ENCODE results near the gene MRPL33. TPM values are rescaled to one million over a fixed set of nuclear protein-coding genes. Genes with fewer than 3 reads are reported as not detected.

Gene MRPL33
- total RNA-seq (100 to 1,000 TPM in 1 of 2 donors, 10 to 100 TPM in 1; 85.0 to 116 TPM), polyA plus RNA-seq (100 to 1,000 TPM; 253 to 347 TPM)
- long read RNA-seq, donor 1, transcript MRPL33-201 (4 exons, 518 nt): major isoform, 14 of 35 reads
- long read RNA-seq, donor 1, transcript MRPL33-202 (3 exons, 404 nt): minor isoform, 6 of 35 reads
- long read RNA-seq, donor 1, partial matches to known transcripts: 7 of 35 reads
- long read RNA-seq, donor 1, other reads (novel, unspliced or antisense): 8 of 35 reads
- long read RNA-seq, donor 2, transcript MRPL33-202 (3 exons, 404 nt): major isoform, 21 of 41 reads
- long read RNA-seq, donor 2, transcript MRPL33-201 (4 exons, 518 nt): minor isoform, 6 of 41 reads
- long read RNA-seq, donor 2, partial matches to known transcripts: 0 of 41 reads
- long read RNA-seq, donor 2, other reads (novel, unspliced or antisense): 13 of 41 reads

DNA sequence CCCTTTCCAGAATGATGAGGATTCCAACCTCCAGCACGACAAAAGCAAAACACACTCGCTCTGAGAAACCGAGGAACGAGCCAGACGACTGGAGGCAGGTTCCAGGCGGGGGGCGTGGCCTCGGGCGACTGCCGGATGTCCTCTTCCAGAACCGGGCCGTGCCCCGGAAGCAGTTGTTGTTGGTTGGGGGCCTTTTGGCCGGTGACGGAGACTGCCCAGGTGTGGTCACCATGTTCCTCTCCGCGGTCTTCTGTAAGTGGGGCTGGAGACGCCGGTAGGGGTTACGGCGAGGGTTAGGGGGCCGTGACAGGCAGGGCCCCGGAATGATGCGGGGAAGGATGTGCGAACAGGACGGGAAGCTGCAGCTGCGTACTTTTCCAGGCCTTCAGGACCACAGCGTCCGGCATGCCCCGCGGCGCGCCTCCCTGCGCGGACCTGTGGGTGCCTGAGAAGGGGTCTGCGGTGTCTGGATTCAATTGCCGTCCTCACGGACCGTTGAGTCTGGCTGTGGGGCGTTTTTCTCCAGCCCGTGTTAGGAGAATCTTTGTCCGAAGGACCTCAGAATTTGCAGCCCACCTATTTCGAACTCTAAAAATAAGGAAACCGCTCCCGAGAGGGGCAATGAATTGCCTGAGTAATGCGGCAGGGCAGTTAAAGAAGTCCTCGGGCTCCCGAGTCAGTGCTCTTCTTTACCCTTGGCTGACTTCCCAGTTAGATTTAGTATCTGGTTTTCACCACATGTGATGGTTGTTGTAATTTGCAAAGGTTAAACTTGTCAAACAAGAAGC lies at the start of gene MRPL33:
Gene MRPL33 (plus strand): TSS at position 172 of the 788 bp plus-strand sequence. CDS start 59 bp downstream, at position 231.
- peaks cover 0 to 2% of the 10 kb centered on the region in 2 donors for H3K36me3 ChIP-seq (ENCODE audit: control insufficient read depth in 1 of 2, insufficient read depth in 2 of 2, low read length in 1 of 2)
- no peaks in the 10 kb centered on the region for H3K9me3 ChIP-seq (ENCODE audit: control insufficient read depth, low read length)
- 0% methylated on average over 47 to 48 of the region's 48 CpGs for WGBS, 2 donors
- intact Hi-C loops (cut with DNase I): loop anchor here in 1 of 2 donors (5.0 kb wide), 1 partner anchor 34 kb away; no protein-coding TSS in a partner anchor
- H3K27me3 ChIP-seq (ENCODE audit: control insufficient read depth in 1 of 2, insufficient read depth in 2 of 2, low read length in 1 of 2): no peaks in the 10 kb centered on the region
- H3K27ac ChIP-seq (ENCODE audit: low read depth in 1 of 2, low read length in 2 of 2): peak within 1 kb of the TSS; percentile 73 to 86
- peak; percentile 97 to 99 for DNase-seq
- peak; percentile 97 for ATAC-seq (ENCODE audit: low FRiP score)
- H3K4me1 ChIP-seq (ENCODE audit: control insufficient read depth in 1 of 2, insufficient read depth in 2 of 2, low read length in 2 of 2): peaks cover 6 to 10% of the 10 kb centered on the region in 2 donors
- H3K4me3 ChIP-seq (ENCODE audit: low read length in 2 of 2): peak within 1 kb of the TSS; percentile 51

DNA sequence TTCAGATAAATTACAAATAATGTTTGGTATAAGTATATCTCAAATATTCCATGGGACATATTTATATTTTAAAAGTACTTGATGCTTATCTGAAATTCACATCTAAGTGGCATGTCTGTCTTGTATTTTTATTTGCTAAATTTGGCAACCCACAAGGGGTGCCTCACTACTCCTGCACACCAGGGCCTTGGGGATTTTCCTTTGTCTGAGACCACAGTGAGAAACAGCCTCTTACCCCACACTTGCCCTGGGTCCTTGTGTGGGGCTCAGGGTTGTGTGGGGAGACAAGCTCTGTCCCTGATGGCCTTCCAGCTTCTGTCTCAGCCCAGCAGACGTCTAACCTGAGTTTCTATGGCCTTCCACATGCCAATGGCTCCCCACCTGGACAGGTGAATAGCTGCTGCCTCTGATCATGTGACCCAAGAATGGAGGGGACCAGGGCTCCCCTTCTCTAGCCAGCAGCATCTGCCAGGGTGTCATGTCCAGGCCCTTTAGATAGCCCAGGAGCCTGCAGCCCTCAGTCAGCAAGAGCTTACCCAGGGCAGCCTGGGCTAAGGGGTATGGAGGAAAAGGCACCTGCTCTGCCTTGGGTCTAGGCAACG lies 49.5 kb upstream of the MRPL33 start:
- H3K4me3 ChIP-seq (ENCODE audit: low read length in 2 of 2): no peak overlapping the region
- H3K9me3 ChIP-seq (ENCODE audit: control insufficient read depth, low read length): no peaks in the 10 kb centered on the region
- intact Hi-C loops (cut with DNase I): loop anchor here in 1 of 2 donors (5.0 kb wide), 2 partner anchors 75 to 165 kb away; no protein-coding TSS in a partner anchor
- WGBS, 2 donors: 52 to 55% methylated on average over 2 of the region's 2 CpGs
- DNase-seq (no peak), ATAC-seq (ENCODE audit: low FRiP score) (no peak)
- H3K36me3 ChIP-seq (ENCODE audit: control insufficient read depth in 1 of 2, insufficient read depth in 2 of 2, low read length in 1 of 2): no peaks in the 10 kb centered on the region
- no peaks in the 10 kb centered on the region for H3K27me3 ChIP-seq (ENCODE audit: control insufficient read depth in 1 of 2, insufficient read depth in 2 of 2, low read length in 1 of 2)
- H3K27ac ChIP-seq (ENCODE audit: low read depth in 1 of 2, low read length in 2 of 2): peak overlapping the region; percentile 10 to 39
- H3K4me1 ChIP-seq (ENCODE audit: control insufficient read depth in 1 of 2, insufficient read depth in 2 of 2, low read length in 2 of 2): peaks cover 2 to 6% of the 10 kb centered on the region in 2 donors

DNA sequence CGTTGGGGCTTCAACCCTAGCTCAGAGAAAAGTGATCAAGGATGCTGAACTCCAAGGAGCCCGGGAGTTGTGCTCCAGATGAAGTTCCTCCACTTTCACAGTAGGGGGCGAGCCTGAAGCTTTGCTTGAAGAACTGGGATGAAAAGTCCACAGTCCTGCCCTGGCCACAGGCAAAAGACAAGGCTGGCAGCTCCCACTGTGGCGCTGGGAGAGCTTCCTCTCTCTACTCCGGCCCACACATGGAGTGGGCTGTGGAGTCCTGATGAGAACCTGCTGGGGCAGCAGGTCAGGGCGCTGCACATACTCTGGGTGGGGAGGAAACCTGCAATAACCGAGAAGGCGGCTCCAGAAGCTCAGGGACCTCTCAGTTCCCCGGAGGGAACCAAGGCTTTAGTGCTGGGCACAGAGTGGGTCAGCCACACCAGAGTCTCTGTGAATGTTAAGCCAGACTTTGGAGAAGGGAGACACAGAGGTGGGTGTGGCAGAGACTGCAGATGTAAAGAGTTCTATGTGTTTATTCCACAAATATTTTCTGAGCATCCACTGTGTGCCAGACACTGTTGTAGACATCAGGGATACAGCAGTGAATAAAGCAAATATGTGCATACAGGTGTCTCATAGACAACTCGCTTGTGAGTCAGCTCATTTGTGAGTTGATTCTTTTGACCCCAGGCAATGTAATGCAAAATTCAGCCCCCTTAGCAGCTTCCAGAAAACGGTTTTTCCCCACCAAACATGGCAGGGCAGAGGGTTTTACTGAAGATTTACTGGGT lies 48.0 kb upstream of the MRPL33 start:
- intact Hi-C loops (cut with DNase I): loop anchor here in 1 of 2 donors (5.0 kb wide), 2 partner anchors 74 to 164 kb away; no protein-coding TSS in a partner anchor
- 16 to 20% methylated on average over 11 of the region's 11 CpGs for WGBS, 2 donors
- Histone ChIP-seq H3K27me3 (ENCODE audit: control insufficient read depth in 1 of 2, insufficient read depth in 2 of 2, low read length in 1 of 2) (no peaks in the 10 kb centered on the region), H3K36me3 (ENCODE audit: control insufficient read depth in 1 of 2, insufficient read depth in 2 of 2, low read length in 1 of 2) (no peaks in the 10 kb centered on the region), H3K4me1 (ENCODE audit: control insufficient read depth in 1 of 2, insufficient read depth in 2 of 2, low read length in 2 of 2) (peaks cover 2 to 6% of the 10 kb centered on the region in 2 donors), H3K9me3 (ENCODE audit: control insufficient read depth, low read length) (no peaks in the 10 kb centered on the region), H3K4me3 (ENCODE audit: low read length in 2 of 2) (no peak overlapping the region), H3K27ac (ENCODE audit: low read depth in 1 of 2, low read length in 2 of 2) (peak overlapping the region; percentile 95 to 97)
- DNase-seq (peak; percentile 79 to 83), ATAC-seq (ENCODE audit: low FRiP score) (peak; percentile 78)

DNA sequence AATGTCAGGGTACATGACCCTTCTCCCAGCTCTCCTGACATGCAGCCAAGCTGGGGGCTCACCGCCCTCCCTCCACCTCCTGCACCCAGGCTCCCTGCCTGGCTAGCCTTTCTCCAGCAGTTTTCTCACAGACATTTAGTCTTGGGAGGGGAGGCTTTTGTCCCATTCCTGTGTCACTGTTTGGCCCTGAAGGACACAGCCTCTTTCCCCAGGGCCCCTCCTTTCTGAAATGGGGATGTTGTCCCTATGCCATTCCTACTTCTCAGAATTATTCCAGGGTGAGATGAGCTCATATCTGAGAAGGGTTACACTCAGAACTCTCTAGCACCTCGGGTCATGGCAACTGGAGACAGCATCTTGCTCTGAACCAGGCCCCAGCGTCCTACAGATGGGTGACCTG lies 47.3 kb upstream of the MRPL33 start:
- intact Hi-C loops (cut with DNase I): loop anchor here in 1 of 2 donors (5.0 kb wide), 2 partner anchors 73 to 163 kb away; no protein-coding TSS in a partner anchor
- no peaks in the 10 kb centered on the region for H3K36me3 ChIP-seq (ENCODE audit: control insufficient read depth in 1 of 2, insufficient read depth in 2 of 2, low read length in 1 of 2)
- no peaks in the 10 kb centered on the region for H3K9me3 ChIP-seq (ENCODE audit: control insufficient read depth, low read length)
- no peak for ATAC-seq (ENCODE audit: low FRiP score)
- H3K27me3 ChIP-seq (ENCODE audit: control insufficient read depth in 1 of 2, insufficient read depth in 2 of 2, low read length in 1 of 2): no peaks in the 10 kb centered on the region
- peaks cover 2 to 6% of the 10 kb centered on the region in 2 donors for H3K4me1 ChIP-seq (ENCODE audit: control insufficient read depth in 1 of 2, insufficient read depth in 2 of 2, low read length in 2 of 2)
- DNase-seq: no peak
- H3K27ac ChIP-seq (ENCODE audit: low read depth in 1 of 2, low read length in 2 of 2): peak overlapping the region; percentile 95 to 97
- 27% methylated on average over 3 of the region's 3 CpGs for WGBS, 2 donors
- H3K4me3 ChIP-seq (ENCODE audit: low read length in 2 of 2): no peak overlapping the region

DNA sequence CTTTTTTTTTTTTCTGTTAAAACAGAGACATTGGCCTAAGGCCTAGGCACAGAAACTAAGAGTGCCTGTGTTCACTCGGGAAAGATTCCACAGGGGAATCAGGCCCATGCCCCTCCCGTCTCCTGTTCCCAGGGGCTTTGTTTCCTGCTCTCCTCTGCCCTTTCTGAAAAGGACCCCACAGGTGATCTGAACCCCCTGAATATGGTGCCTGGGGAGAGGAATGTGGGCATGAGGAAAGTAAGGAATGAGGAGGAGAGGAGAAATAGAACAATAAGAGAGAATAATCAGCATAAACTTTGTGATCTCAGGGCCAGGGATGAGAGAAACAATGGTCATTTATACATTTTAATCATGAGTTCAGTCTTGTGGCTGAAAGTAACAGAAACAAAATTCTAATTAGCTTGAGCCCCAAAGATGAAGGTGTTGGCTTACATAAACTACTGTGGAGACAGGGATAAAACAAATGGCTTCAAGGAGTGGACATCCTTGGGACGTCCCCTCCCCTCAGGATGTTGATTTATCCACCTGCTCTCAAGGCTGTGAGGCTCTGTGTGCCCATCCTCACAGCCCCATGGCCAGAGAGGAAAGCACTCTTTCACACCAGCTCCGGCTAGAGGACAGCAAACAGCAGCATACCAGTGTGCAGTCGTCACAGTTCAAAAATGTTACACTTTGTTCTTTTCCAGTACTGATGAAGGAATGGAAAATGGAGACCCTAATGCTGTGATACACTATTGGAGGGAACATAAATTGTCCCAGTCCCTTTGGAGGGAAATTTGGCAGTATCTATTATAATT lies 46.4 kb upstream of the MRPL33 start:
- Histone ChIP-seq H3K4me3 (ENCODE audit: low read length in 2 of 2) (no peak overlapping the region), H3K27me3 (ENCODE audit: control insufficient read depth in 1 of 2, insufficient read depth in 2 of 2, low read length in 1 of 2) (no peaks in the 10 kb centered on the region), H3K36me3 (ENCODE audit: control insufficient read depth in 1 of 2, insufficient read depth in 2 of 2, low read length in 1 of 2) (no peaks in the 10 kb centered on the region), H3K9me3 (ENCODE audit: control insufficient read depth, low read length) (no peaks in the 10 kb centered on the region), H3K4me1 (ENCODE audit: control insufficient read depth in 1 of 2, insufficient read depth in 2 of 2, low read length in 2 of 2) (no peaks in the 10 kb centered on the region), H3K27ac (ENCODE audit: low read depth in 1 of 2, low read length in 2 of 2) (peak overlapping the region; percentile 97 to 99)
- ATAC-seq (ENCODE audit: low FRiP score) (peak; percentile 80), DNase-seq (no peak)
- 2 to 7% methylated on average over 5 of the region's 5 CpGs for WGBS, 2 donors
- intact Hi-C loops (cut with DNase I): loop anchor here in 1 of 2 donors (5.0 kb wide), 2 partner anchors 72 to 162 kb away; no protein-coding TSS in a partner anchor

DNA sequence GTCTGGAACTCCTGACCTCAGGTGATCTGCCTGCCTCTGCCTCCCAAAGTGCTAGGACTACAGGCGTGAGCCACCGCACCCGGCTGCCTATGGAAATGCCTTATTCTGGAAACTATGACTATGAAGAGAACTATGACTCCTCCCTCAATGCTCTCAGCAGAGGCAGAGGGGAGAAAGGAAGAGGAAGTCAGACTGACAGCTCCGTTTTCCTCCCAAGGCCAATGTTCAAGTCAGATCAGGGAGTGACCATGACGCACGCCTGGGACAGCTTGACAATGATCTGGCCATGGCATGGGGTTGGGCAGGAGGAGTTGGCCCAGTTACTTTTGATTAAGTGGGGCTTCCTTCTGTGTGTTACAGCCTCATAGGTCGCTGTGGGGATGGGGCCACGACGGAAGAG lies 44.3 kb upstream of the MRPL33 start:
- intact Hi-C loops (cut with DNase I): no loop called here
- H3K36me3 ChIP-seq (ENCODE audit: control insufficient read depth in 1 of 2, insufficient read depth in 2 of 2, low read length in 1 of 2): no peaks in the 10 kb centered on the region
- no peak overlapping the region for H3K4me3 ChIP-seq (ENCODE audit: low read length in 2 of 2)
- no peak for DNase-seq
- no peaks in the 10 kb centered on the region for H3K9me3 ChIP-seq (ENCODE audit: control insufficient read depth, low read length)
- H3K4me1 ChIP-seq (ENCODE audit: control insufficient read depth in 1 of 2, insufficient read depth in 2 of 2, low read length in 2 of 2): no peaks in the 10 kb centered on the region
- no peak for ATAC-seq (ENCODE audit: low FRiP score)
- WGBS, 2 donors: 93 to 96% methylated on average over 9 of the region's 9 CpGs
- H3K27me3 ChIP-seq (ENCODE audit: control insufficient read depth in 1 of 2, insufficient read depth in 2 of 2, low read length in 1 of 2): no peaks in the 10 kb centered on the region
- H3K27ac ChIP-seq (ENCODE audit: low read depth in 1 of 2, low read length in 2 of 2): no peak overlapping the region

DNA sequence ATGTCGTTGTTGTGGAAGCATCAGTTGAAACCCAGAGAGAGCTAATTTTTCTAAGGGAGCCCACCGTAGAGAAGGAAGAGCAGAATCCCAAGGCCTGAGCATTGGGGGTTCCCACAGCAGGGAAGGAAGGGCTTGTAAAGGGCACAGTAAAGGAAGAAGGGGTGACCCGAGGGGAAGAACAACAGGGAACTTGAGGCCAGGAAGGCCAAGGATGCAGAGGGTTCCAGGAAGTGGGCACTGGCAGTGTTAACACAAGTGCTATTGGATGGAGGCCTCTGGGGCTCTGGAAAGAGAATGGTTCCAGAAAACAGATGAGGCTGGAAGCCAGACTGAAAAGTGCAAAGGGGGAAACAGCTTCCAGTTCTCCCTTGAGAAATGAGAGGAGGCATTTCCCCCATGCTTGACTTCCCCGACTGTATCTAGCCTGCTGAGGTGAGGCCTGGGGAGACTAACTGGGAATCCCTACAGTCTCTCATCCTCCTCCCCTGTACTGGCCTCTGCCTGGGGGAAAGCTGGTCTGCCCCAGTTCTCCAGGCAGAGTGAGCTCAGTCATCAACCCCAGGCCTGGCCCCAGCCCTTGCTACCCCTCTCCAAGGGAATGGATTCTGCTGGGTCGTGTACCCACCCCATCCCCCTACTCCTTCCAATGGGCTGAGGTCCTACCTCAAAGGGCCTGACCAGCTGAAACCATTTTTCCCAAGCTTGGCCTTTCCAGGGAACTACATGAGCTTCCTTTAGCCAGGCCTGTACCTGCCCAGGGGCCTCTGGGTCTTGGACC lies 43.2 kb upstream of the MRPL33 start:
- 72 to 73% methylated on average over 5 of the region's 5 CpGs for WGBS, 2 donors
- DNase-seq (no peak), ATAC-seq (ENCODE audit: low FRiP score) (no peak)
- H3K36me3 ChIP-seq (ENCODE audit: control insufficient read depth in 1 of 2, insufficient read depth in 2 of 2, low read length in 1 of 2): no peaks in the 10 kb centered on the region
- H3K4me1 ChIP-seq (ENCODE audit: control insufficient read depth in 1 of 2, insufficient read depth in 2 of 2, low read length in 2 of 2): no peaks in the 10 kb centered on the region
- H3K4me3 ChIP-seq (ENCODE audit: low read length in 2 of 2): no peak overlapping the region
- no peaks in the 10 kb centered on the region for H3K27me3 ChIP-seq (ENCODE audit: control insufficient read depth in 1 of 2, insufficient read depth in 2 of 2, low read length in 1 of 2)
- H3K9me3 ChIP-seq (ENCODE audit: control insufficient read depth, low read length): no peaks in the 10 kb centered on the region
- H3K27ac ChIP-seq (ENCODE audit: low read depth in 1 of 2, low read length in 2 of 2): no peak overlapping the region
- intact Hi-C loops (cut with DNase I): no loop called here
